ENCODE results near the gene CHRNA4. TPM values are rescaled to one million over a fixed set of nuclear protein-coding genes. Genes with fewer than 3 reads are reported as not detected.

CHRNA4 gene
- total and polyA plus RNA-seq, 10 of the 15 experiments (the other 5 are each of a cell fraction or from before 2014, with no cell fraction given) = 0.04 to 0.41 (median 0.06) TPM; not detected in 5

DNA sequence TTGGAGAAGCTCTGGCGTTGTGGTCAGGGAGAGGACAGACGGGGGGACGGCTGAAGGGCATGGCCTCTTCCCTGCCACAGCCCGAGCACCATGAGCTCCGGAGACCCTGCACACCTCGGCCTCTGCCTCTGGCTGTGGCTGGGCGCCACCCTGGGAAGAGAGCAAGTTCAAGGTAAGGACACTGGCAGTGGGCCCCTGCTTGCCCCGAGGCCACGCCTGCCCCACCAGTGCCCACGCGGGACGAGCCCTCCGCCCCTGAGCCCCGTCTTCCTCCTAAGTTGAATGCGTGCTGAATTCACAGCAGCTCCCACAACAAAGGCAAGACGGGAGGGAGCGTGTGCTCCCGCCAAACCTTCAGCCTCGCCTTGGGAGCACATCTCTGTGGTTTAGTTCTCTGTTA, 66.1 kb downstream of the CHRNA4 start:
- H3K27ac ChIP-seq (ENCODE audit: control insufficient read depth, insufficient read depth) = no peak overlapping the region
- ChIA-PET POLR2A (no interaction called here), CTCF (interaction anchor here (2.7 kb wide), 1 partner anchor 72 kb away, joined by 8 read pairs; no protein-coding TSS in a partner anchor), SMC1A (ENCODE audit: uncharacterized antibody, unreplicated experiment) (no interaction called here), RAD21 (ENCODE audit: unreplicated experiment) (no interaction called here)
- H2AFZ ChIP-seq (ENCODE audit: control insufficient read depth, low read depth, low read length) = no peak overlapping the region
- no TSS peak for BruUV-seq (replicated peaks)
- H3K36me3 ChIP-seq (ENCODE audit: control insufficient read depth in 2 of 2, insufficient read depth in 2 of 2, low read length in 1 of 2) = no peaks in the 10 kb centered on the region
- no peak for FAIRE-seq
- H3K4me2 ChIP-seq (ENCODE audit: control insufficient read depth, insufficient read depth) = no peak overlapping the region
- ATAC-seq = no peak
- TF ChIP-seq HCFC1 (IDR thresholded peaks at IDR 0.05; ENCODE audit: low read length) (no peak), ZSCAN29 (IDR thresholded peaks at IDR 0.05) (no peak), KAT2A (conservative IDR thresholded peaks at IDR 0.05; ENCODE audit: control insufficient read depth, low read depth, low read length) (no peak)
- TF ChIP-seq, protein P1, sequence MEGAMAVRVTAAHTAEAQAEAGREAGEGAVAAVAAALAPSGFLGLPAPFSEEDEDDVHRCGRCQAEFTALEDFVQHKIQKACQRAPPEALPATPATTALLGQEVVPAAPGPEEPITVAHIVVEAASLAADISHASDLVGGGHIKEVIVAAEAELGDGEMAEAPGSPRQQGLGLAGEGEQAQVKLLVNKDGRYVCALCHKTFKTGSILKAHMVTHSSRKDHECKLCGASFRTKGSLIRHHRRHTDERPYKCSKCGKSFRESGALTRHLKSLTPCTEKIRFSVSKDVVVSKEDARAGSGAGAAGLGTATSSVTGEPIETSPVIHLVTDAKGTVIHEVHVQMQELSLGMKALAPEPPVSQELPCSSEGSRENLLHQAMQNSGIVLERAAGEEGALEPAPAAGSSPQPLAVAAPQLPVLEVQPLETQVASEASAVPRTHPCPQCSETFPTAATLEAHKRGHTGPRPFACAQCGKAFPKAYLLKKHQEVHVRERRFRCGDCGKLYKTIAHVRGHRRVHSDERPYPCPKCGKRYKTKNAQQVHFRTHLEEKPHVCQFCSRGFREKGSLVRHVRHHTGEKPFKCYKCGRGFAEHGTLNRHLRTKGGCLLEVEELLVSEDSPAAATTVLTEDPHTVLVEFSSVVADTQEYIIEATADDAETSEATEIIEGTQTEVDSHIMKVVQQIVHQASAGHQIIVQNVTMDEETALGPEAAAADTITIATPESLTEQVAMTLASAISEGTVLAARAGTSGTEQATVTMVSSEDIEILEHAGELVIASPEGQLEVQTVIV (IDR thresholded peaks at IDR 0.05; ENCODE audit: borderline replicate concordance, partially characterized antibody) = no peak
- TF ChIP-seq, protein P2, sequence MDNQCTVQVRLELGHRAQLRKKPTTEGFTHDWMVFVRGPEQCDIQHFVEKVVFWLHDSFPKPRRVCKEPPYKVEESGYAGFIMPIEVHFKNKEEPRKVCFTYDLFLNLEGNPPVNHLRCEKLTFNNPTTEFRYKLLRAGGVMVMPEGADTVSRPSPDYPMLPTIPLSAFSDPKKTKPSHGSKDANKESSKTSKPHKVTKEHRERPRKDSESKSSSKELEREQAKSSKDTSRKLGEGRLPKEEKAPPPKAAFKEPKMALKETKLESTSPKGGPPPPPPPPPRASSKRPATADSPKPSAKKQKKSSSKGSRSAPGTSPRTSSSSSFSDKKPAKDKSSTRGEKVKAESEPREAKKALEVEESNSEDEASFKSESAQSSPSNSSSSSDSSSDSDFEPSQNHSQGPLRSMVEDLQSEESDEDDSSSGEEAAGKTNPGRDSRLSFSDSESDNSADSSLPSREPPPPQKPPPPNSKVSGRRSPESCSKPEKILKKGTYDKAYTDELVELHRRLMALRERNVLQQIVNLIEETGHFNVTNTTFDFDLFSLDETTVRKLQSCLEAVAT (IDR thresholded peaks at IDR 0.05) = no peak
- TF ChIP-seq, protein P3, sequence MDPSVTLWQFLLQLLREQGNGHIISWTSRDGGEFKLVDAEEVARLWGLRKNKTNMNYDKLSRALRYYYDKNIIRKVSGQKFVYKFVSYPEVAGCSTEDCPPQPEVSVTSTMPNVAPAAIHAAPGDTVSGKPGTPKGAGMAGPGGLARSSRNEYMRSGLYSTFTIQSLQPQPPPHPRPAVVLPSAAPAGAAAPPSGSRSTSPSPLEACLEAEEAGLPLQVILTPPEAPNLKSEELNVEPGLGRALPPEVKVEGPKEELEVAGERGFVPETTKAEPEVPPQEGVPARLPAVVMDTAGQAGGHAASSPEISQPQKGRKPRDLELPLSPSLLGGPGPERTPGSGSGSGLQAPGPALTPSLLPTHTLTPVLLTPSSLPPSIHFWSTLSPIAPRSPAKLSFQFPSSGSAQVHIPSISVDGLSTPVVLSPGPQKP (IDR thresholded peaks at IDR 0.05; ENCODE audit: low read depth, low read length) = no peak
- no peaks in the 10 kb centered on the region for H3K9me3 ChIP-seq (replicated peaks; ENCODE audit: control insufficient read depth, insufficient read depth, low read length)
- intact Hi-C loops (cut with micrococcal nuclease; ENCODE audit: unreplicated experiment) = no loop called here
- in situ Hi-C loops (cut with MboI) = no loop called here
- no peak for DNase-seq (ENCODE audit: low read depth, low spot score)
- no peaks in the 10 kb centered on the region for H4K20me1 ChIP-seq (ENCODE audit: control insufficient read depth, insufficient read depth)
- no peak overlapping the region for H3K9ac ChIP-seq (ENCODE audit: control insufficient read depth, insufficient read depth, low read length)
- no peak overlapping the region for H3K4me3 ChIP-seq
- H3K4me1 ChIP-seq (ENCODE audit: control insufficient read depth, insufficient read depth, low read length) = no peaks in the 10 kb centered on the region
- 71% methylated on average over 17 of the region's 19 CpGs for WGBS (ENCODE audit: insufficient coverage, insufficient replicate concordance, low lambda C conversion rate, missing lambda C conversion rate)
- no peaks in the 10 kb centered on the region; a peak in 1 of 4 replicates for H3K27me3 ChIP-seq (replicated peaks in 1 of 2; ENCODE audit: control insufficient read depth in 2 of 2, insufficient read depth in 2 of 2, low read length in 1 of 2)
- H3K79me2 ChIP-seq (ENCODE audit: control insufficient read depth, insufficient read depth, low read length) = no peaks in the 10 kb centered on the region
